Measurements from ENCODE around the gene MATR3. TPM values are rescaled to one million over a fixed set of nuclear protein-coding genes. Genes with fewer than 3 reads are reported as not detected.

MATR3 gene
- total and polyA plus RNA-seq, 4 donors, result 38.4 to 111 (median 69.7) TPM

DNA sequence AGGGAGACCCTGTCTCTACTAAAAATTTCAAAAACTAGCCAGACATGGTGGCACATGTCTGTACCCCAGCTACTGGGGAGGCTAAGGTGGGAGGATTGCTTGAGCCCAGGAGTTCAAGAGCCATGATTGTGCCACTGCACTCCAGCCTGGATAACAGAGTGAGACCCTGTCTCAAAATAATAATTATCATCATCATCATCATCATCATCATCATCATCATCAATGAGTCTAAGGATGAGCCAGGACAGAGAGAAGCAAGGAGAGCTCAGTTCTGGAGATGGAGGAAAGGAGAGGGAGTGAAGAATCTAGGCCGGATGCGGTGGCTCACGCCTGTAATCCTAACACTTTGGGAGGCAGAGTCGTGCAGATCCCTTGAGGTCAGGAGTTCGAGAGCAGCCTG, 36.7 kb upstream of the MATR3 start:
- DNase-seq (ENCODE audit: low spot score), result no peak
- WGBS, result 91% methylated on average over 5 of the region's 5 CpGs
- H3K27me3 ChIP-seq (ENCODE audit: control insufficient read depth in 4 of 4, insufficient read depth in 4 of 4, low read length in 3 of 4), result no peaks in the 10 kb centered on the region
- H3K4me3 ChIP-seq (ENCODE audit: low read depth in 1 of 3, low read length in 3 of 3), result no peak overlapping the region
- no peaks in the 10 kb centered on the region for H3K36me3 ChIP-seq (ENCODE audit: control insufficient read depth in 4 of 4, insufficient read depth in 3 of 4, low read depth in 1 of 4, low read length in 3 of 4)
- no peaks in the 10 kb centered on the region for H3K9me3 ChIP-seq (ENCODE audit: control insufficient read depth in 4 of 4, low read length in 3 of 4)
- TF ChIP-seq YY1 (IDR thresholded peaks at IDR 0.05) (no peak), JUND (IDR thresholded peaks at IDR 0.05) (no peak), FOXA1 (IDR thresholded peaks at IDR 0.05) (no peak), HNF4A (conservative IDR thresholded peaks at IDR 0.05) (no peak), RXRA (IDR thresholded peaks at IDR 0.05) (no peak), TAF1 (conservative IDR thresholded peaks at IDR 0.05) (no peak), HNF4G (IDR thresholded peaks at IDR 0.05) (no peak), NR2F2 (IDR thresholded peaks at IDR 0.05) (no peak), SP1 (IDR thresholded peaks at IDR 0.05) (no peak), RAD21 (IDR thresholded peaks at IDR 0.05) (no peak), GABPA (IDR thresholded peaks at IDR 0.05 in 1 of 2, conservative IDR thresholded peaks at IDR 0.05 in 1 of 2) (no peak), FOXA2 (IDR thresholded peaks at IDR 0.05) (no peak), EGR1 (IDR thresholded peaks at IDR 0.05; ENCODE audit: low read depth in 2 of 2) (no peak)
- TF ChIP-seq, protein P1, sequence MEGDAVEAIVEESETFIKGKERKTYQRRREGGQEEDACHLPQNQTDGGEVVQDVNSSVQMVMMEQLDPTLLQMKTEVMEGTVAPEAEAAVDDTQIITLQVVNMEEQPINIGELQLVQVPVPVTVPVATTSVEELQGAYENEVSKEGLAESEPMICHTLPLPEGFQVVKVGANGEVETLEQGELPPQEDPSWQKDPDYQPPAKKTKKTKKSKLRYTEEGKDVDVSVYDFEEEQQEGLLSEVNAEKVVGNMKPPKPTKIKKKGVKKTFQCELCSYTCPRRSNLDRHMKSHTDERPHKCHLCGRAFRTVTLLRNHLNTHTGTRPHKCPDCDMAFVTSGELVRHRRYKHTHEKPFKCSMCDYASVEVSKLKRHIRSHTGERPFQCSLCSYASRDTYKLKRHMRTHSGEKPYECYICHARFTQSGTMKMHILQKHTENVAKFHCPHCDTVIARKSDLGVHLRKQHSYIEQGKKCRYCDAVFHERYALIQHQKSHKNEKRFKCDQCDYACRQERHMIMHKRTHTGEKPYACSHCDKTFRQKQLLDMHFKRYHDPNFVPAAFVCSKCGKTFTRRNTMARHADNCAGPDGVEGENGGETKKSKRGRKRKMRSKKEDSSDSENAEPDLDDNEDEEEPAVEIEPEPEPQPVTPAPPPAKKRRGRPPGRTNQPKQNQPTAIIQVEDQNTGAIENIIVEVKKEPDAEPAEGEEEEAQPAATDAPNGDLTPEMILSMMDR (IDR thresholded peaks at IDR 0.05; ENCODE audit: low read depth, low read length, missing input control), result no peak
- TF ChIP-seq, protein P2, sequence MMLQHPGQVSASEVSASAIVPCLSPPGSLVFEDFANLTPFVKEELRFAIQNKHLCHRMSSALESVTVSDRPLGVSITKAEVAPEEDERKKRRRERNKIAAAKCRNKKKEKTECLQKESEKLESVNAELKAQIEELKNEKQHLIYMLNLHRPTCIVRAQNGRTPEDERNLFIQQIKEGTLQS (IDR thresholded peaks at IDR 0.05), result no peak
- TF ChIP-seq, protein P3, sequence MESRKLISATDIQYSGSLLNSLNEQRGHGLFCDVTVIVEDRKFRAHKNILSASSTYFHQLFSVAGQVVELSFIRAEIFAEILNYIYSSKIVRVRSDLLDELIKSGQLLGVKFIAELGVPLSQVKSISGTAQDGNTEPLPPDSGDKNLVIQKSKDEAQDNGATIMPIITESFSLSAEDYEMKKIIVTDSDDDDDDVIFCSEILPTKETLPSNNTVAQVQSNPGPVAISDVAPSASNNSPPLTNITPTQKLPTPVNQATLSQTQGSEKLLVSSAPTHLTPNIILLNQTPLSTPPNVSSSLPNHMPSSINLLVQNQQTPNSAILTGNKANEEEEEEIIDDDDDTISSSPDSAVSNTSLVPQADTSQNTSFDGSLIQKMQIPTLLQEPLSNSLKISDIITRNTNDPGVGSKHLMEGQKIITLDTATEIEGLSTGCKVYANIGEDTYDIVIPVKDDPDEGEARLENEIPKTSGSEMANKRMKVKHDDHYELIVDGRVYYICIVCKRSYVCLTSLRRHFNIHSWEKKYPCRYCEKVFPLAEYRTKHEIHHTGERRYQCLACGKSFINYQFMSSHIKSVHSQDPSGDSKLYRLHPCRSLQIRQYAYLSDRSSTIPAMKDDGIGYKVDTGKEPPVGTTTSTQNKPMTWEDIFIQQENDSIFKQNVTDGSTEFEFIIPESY (IDR thresholded peaks at IDR 0.05), result no peak
- TF ChIP-seq, protein P4, sequence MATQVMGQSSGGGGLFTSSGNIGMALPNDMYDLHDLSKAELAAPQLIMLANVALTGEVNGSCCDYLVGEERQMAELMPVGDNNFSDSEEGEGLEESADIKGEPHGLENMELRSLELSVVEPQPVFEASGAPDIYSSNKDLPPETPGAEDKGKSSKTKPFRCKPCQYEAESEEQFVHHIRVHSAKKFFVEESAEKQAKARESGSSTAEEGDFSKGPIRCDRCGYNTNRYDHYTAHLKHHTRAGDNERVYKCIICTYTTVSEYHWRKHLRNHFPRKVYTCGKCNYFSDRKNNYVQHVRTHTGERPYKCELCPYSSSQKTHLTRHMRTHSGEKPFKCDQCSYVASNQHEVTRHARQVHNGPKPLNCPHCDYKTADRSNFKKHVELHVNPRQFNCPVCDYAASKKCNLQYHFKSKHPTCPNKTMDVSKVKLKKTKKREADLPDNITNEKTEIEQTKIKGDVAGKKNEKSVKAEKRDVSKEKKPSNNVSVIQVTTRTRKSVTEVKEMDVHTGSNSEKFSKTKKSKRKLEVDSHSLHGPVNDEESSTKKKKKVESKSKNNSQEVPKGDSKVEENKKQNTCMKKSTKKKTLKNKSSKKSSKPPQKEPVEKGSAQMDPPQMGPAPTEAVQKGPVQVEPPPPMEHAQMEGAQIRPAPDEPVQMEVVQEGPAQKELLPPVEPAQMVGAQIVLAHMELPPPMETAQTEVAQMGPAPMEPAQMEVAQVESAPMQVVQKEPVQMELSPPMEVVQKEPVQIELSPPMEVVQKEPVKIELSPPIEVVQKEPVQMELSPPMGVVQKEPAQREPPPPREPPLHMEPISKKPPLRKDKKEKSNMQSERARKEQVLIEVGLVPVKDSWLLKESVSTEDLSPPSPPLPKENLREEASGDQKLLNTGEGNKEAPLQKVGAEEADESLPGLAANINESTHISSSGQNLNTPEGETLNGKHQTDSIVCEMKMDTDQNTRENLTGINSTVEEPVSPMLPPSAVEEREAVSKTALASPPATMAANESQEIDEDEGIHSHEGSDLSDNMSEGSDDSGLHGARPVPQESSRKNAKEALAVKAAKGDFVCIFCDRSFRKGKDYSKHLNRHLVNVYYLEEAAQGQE (IDR thresholded peaks at IDR 0.05), result no peak
- no peak overlapping the region for H3K27ac ChIP-seq (ENCODE audit: low read depth in 1 of 2, low read length in 2 of 2)
- H3K9ac ChIP-seq (ENCODE audit: low read depth in 1 of 2, low read length in 2 of 2), result no peak overlapping the region
- no peaks in the 10 kb centered on the region for H3K4me1 ChIP-seq (ENCODE audit: control insufficient read depth in 4 of 4, insufficient read depth in 4 of 4, low read length in 3 of 4)

Data from liver (tissue), 9 donors.